T47D (cell line): ENCODE data around the gene ARHGEF16.

ENCODE experiments used
- DNase-seq, 2 experiments: peaks; one replicate each; pipeline versions ENCODE4 v3.0.0 to v3.0.0-alpha.2; 2011 to 2012; ENCODE audit warnings: low read depth in 1 of 2, low spot score in 1 of 2
- JUND ChIP-seq: IDR thresholded peaks from 2 replicates; pipeline ENCODE4 v1.6.1; 2012; ENCODE audit warnings: low read depth
- in situ Hi-C: cut with HindIII; loops from 2 replicates; pipeline ENCODE4 v1.10.0; 2016; ENCODE audit warnings: low sequenced_read_pairs, low pct_unique_long_range_greater_than_20kb

The ARHGEF16 gene

GRCh38 chr1:3465091-3465934 is 10.8 kb downstream of the ARHGEF16 start:
- no peak for DNase-seq
- in situ Hi-C loops = no loop called here
- TF ChIP-seq JUND = no peak

- in situ Hi-C loops = no loop called here
- TF ChIP-seq JUND = no peak
- DNase-seq = no peak
Observed at GRCh38 chr1:3465935-3466321, 11.5 kb downstream of the ARHGEF16 start.

GRCh38 chr1:3466366-3467075 is 12.1 kb downstream of the ARHGEF16 start:
- in situ Hi-C loops = no loop called here
- no peak for DNase-seq
- TF ChIP-seq JUND = no peak

GRCh38 chr1:3467096-3468036 is 12.9 kb downstream of the ARHGEF16 start:
- TF ChIP-seq JUND = no peak
- in situ Hi-C loops = no loop called here
- DNase-seq = no peak

- in situ Hi-C loops = no loop called here
Observed at GRCh38 chr1:3468236-3469103, 14.0 kb downstream of the ARHGEF16 start.

GRCh38 chr1:3469104-3469848 is 14.8 kb downstream of the ARHGEF16 start:
- TF ChIP-seq JUND = no peak
- in situ Hi-C loops = no loop called here
- DNase-seq = no peak

More at GRCh38 chr1:3468236-3469103, 14.0 kb downstream of the ARHGEF16 start:
- no peak for DNase-seq
- TF ChIP-seq JUND = no peak

- in situ Hi-C loops = no loop called here
- no peak for DNase-seq
- no peak for TF ChIP-seq JUND
Observed at GRCh38 chr1:3469849-3470649, 15.6 kb downstream of the ARHGEF16 start.

- in situ Hi-C loops = no loop called here
- DNase-seq = no peak
- TF ChIP-seq JUND = no peak
Observed at GRCh38 chr1:3470650-3471355, 16.3 kb downstream of the ARHGEF16 start.

- TF ChIP-seq JUND = no peak
- in situ Hi-C loops = no loop called here
- no peak for DNase-seq
Observed at GRCh38 chr1:3471356-3472087, 17.1 kb downstream of the ARHGEF16 start.
